ENCODE data around the gene FBXO42.

FBXO42 gene

DNA sequence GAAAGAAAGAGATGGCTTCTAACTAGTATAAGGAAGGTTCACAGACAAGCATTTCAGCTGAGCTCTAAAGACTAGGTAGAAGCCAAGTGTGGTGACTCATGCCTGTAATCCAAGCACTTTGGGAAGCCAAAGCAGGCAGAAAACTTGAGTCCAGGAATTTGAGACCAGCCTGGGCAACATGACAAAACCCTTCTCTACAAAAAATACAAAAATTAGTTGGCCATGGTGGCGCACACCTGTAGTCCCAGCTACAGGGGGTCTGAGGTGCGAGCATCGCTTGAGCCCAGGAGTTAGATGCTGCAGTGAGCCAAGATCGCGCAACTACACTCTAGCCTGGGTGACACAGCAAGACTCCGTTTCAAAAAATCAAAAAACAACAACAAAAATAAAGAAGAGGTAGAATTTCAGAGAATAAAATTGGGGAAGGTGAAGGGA lies 27.8 kb downstream of the FBXO42 start:
- DNase-seq (ENCODE audit: low spot score) = no peak

DNA sequence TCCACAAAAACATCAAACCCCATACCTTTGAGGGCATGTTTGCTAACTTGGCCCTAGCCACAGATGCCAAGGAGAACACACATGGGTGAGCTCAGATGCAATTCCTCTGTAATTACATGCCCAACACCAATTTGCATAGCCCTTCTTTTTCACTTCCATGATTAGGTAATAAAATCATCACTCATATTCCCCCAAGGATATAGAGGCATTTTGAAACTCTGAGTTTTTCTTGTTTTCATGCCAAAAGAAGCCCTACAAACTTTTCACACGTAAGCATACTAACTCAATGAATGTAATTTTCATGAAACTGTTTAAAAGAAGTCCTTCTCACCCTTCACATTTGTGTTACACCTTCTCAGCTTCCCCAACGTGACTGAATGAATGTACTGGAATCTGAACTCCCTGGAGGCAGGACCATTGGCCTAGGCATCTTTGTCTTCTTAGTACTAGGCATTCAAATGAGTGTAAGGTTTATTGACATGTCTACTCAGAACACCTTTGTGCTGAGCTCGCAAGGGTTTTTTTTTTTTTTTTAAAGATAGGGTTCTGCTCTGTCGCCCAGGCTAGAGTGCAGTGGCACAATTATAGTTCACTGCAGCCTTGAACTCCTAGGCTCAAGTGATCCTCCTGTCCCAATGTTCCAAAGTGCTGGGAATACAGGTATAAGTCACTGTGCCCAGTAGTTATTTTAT lies 31.0 kb downstream of the FBXO42 start:
- DNase-seq (ENCODE audit: low spot score) = no peak

- no peak for DNase-seq (ENCODE audit: low spot score)
Observed at GRCh38 chr1:16318555-16318954, 33.7 kb downstream of the FBXO42 start.

- no peak for DNase-seq (ENCODE audit: low spot score)
Observed at GRCh38 chr1:16315437-16315836, 36.8 kb downstream of the FBXO42 start.

- no peak for DNase-seq (ENCODE audit: low spot score)
Observed at GRCh38 chr1:16307222-16307621, 45.1 kb downstream of the FBXO42 start.

DNA sequence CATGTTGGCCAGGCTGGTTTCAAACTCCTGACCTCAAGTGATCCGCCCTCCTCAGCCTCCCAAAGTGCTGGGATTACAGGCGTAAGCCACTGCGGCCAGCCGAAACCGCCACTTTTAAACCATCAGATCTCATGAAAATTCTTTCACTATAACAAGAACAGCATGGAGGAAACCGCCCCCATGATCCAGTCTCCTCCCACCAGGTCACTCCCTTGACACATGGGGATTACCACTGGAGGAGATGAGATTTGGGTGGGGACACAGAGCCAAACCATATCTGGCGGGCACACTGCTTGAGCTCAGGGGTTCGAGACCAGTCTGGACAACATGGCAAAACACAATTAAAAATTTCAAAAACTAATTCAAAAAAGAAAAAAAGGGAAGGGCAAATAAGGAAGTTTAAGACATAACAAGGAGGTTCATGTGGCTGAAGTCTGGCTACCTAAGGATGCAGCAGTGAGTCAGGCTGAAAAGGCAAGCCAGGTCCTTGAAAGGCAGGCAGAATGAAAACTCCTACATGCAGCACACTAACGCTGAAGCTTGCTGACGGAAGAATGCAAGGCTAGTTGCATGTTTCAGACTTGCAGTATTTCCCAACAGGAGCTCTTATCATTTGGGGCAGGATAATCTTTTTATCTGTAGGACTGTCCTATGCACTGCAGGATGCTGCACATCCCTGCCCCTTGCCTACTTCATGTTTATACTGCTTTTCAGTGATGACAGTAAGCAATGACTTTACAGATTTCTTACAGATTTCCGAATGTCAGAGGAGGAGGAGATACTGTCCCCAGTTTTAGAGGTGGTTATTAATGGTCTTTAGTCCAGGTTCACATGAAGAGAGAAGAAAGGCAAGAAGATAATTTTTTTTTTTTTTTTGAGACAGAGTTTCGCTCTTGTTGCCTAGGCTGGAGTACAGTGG lies 49.3 kb downstream of the FBXO42 start:
- DNase-seq (ENCODE audit: low spot score) = no peak

DNA sequence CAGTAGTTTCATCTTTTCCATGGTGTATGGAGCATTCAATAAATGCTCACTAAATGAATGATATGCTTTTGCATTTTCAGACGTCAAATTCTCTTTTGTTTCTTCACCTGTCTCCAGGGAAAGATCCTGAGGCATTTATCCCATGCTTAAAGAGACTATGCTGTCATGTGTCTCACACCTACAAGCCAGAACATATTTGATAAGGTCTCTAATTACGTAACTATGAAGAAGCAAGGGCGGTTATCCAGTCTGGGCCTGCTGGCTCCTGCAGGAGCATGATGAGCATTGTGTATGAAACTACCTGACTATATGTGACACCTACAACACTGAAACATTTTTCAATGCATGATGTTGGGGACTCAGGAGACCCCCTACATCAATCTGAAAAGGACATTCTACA lies 51.8 kb downstream of the FBXO42 start:
- DNase-seq (ENCODE audit: low spot score) = no peak

GRCh38 chr1:16298653-16299052 lies 53.6 kb downstream of the FBXO42 start:
- no peak for DNase-seq (ENCODE audit: low spot score)

- no peak for DNase-seq (ENCODE audit: low spot score)
Observed at GRCh38 chr1:16296643-16297042, 55.6 kb downstream of the FBXO42 start.

DNA sequence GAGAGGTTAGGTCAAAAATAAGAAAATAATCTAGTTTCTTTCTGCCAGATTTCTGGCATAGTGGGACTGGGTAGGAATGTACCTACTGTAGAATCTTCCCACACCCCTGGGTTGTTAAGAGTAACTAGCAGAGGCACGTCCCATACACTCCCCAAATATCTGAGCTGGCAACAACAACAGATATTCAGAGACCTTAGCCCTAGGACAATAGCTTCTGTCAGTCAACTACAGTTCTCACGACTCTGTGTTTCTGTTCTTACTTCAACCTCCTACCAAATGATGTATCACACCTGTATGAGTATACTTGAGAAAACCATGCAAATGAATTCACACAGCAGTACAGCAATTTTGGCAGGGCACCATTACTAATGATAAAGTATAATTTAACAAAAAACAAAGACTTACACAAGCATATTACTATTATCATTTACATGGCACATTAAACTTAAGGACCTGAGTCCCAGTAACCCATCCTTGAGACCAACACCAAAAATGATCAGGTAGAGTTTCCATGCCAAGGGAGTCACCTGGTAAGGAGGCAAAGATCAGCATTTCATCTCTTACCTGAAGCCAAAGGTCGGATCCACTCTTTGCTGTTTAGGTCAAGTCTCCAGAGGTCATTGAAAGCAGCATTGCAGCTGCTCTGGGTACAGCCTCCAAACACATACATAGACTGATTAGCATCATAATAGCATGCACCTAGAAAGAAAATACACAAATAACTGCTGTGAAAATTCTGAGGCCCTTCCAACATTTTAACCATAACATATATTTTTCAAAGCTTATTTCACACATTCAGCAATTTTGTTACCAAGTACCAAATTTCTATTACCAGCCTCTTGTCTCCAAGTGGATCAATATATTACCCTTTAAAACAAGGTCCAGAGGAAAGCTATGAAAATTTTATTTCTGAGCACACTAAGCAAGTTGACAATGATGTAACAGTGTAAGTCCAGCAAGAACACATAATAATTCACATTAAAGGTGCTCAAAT lies 57.8 kb downstream of the FBXO42 start:
- DNase-seq (ENCODE audit: low spot score) = no peak

DNA sequence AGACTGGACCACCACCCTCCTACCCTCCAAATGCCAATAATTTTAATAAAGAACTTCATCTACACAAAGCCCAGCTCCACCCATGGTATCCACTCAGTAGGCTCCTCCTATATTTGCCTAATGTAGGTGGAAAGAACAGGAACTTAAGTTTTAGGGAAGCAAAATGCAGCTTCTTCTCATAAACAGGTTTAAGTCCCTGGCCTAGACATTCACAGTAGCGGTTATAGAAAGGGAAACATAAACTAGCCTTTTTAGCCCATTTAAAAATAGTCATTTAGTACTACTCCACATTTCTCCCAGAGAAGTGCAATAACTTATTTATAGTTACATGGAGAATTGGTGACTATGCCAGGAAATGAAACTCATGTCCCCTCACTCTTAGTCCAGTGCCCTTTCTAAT lies 58.7 kb downstream of the FBXO42 start:
- no peak for DNase-seq (ENCODE audit: low spot score)

DNA sequence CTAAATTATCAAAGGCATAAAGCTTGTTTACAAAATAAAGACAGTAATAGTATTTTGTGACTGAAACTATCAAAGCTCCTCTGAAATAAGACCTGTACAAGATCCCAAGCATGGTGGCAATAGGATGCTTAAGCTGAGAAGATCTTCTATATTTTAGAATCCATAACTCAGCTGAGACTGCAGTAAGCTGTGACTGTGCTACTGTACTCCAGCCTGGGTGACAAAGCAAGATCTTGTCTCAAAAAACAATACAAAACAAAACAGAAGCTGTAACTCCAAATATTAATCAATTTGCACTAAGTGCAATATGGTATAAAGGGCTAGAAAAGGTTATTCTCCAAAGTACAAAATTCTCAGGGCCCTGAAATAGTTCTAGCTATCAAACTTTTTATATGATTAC lies 59.5 kb downstream of the FBXO42 start:
- no peak for DNase-seq (ENCODE audit: low spot score)

- no peak for DNase-seq (ENCODE audit: low spot score)
Observed at GRCh38 chr1:16289959-16290358, 62.3 kb downstream of the FBXO42 start.

- DNase-seq (ENCODE audit: low spot score) = no peak
Observed at GRCh38 chr1:16286122-16286521, 66.2 kb downstream of the FBXO42 start.

DNA sequence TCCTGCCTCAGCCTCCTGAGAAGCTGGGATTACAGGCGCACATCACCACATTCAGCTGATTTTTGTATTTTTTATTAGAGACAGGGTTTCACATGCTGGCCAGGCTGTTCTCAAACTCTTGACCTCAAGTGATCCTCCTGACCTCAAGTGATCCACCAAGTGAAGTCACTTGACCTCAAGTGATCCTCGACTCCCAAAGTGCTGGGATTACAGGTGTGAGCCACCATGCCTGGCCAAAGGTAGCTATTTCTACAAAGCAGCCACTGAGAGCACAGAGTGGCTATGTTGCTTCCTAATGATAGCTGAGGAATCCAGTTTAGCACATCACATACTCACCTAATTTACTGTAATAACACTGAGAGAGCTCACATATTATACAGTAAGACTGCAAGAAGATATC lies 70.5 kb downstream of the FBXO42 start:
- DNase-seq (ENCODE audit: low spot score) = no peak

DNA sequence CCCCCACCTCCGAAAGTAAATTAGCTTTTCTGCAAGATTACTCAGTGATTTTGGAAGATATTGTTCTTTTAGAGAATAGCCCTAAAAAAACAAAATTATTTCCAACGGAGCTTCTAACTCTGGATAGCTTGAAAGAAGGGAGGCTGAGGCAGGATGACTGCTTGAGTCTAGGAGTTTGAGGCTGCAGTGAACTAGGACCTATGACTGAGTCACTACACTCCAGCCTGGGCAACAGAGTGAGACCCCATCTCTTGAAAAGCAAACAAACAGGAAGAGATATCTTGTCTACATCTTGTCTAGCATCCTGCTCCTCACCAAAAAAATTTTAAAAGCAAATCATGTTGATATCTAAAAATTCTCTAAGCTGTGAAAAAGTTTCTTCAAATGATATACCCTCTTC lies 73.1 kb downstream of the FBXO42 start:
- no peak for DNase-seq (ENCODE audit: low spot score)

- no peak for DNase-seq (ENCODE audit: low spot score)
Observed at GRCh38 chr1:16276302-16277030, 75.8 kb downstream of the FBXO42 start.

GRCh38 chr1:16275591-16275990 lies 76.7 kb downstream of the FBXO42 start:
- no peak for DNase-seq (ENCODE audit: low spot score)

DNA sequence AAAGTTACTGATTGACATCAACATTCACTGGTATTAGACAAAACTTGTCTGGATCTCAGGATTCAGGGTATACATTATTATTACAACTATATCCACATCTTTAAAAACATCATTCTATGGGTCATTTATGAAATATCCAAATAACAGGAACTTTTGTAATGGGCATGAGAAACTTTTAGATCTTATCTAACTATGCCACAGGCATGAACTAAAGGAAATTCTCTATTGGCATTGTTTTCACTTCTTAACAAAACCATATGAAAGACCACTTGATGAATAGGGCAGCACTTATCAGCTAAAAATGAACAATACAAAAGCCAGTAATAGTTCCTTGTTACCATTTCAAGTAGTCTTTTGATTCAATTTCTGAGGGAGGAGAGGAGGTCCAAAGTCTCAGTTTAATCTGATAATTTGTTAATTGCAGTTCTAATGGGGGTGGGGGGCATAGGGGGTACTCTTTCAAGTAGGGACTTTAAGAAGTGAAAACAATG lies 84.5 kb downstream of the FBXO42 start:
- DNase-seq (ENCODE audit: low spot score) = no peak

DNA sequence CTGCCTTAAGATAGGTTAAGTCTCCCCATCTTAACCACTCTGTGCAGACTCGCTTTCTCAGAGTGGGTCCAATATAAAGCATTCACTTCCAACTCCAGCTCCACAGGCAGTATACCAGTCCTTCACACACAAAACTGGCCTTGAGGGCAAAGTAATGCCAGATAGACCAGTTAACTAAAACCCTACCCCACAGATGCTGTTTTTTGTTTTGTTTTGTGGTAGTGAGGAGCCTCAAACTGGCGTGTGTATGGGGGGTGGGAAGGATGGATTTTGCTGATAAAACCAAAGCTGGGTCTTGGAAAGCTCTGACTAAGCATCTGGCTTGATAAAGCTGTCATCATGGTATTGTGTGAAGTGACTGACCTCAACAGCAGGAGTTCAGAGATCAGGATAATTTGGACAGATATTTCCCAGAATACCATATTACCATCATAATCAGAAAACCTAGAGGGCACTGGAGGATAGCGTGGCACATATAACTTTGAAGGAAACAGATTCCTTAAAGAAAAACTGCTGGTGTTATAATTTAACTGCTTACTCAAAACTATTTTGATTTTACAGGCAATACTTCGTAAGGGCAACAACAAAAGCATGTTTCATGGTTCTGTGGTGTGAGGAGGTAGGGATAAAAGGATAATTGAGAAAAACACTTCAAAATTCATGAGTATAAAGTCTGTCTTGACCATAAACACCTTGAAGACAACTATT lies 85.7 kb downstream of the FBXO42 start:
- DNase-seq (ENCODE audit: low spot score) = no peak

DNA sequence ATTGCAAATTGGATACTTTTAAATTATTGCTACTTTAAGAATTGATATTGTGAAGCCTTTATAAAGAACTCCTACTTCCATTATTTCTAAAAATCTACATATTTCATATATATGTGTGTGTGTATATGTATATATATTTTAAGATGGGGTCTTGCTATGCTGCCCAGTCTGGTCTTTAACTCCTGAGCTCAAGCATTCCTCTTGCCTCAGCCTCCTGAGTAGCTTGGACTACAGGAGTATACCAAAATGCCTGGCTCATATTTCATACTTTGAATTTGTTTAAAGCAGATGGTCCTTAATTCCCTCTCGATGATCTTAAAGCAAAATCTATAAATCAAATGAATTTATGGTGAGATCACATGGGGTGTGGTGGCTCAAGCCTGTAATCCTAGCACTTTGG lies 90.2 kb downstream of the FBXO42 start:
- DNase-seq (ENCODE audit: low spot score) = no peak

Measured in HuH-7 (cell line).